Measurements from ENCODE around the gene CPEB1.

Gene CPEB1

GRCh38 chr15:82664021-82664420 is 16.9 kb upstream of the CPEB1 start:
- no peaks in the 10 kb centered on the region for H3K4me1 ChIP-seq (ENCODE audit: control insufficient read depth in 1 of 2, insufficient read depth in 2 of 2, low read length in 2 of 2)
- peaks cover 0 to 3% of the 10 kb centered on the region in 2 donors for H3K36me3 ChIP-seq (ENCODE audit: control insufficient read depth in 1 of 2, insufficient read depth in 2 of 2, low read length in 2 of 2)
- H3K4me3 ChIP-seq (ENCODE audit: low read depth in 1 of 2, low read length in 2 of 2) = no peak overlapping the region
- no peak overlapping the region for H3K27ac ChIP-seq (ENCODE audit: low read length)
- no peaks in the 10 kb centered on the region for H3K9me3 ChIP-seq (ENCODE audit: control insufficient read depth in 1 of 2, low read length in 2 of 2)
- no peaks in the 10 kb centered on the region for H3K27me3 ChIP-seq (ENCODE audit: low read depth, low read length)

GRCh38 chr15:82663186-82663600 is 16.0 kb upstream of the CPEB1 start:
- H3K27ac ChIP-seq (ENCODE audit: low read length) = no peak overlapping the region
- no peak overlapping the region for H3K4me3 ChIP-seq (ENCODE audit: low read depth in 1 of 2, low read length in 2 of 2)
- no peaks in the 10 kb centered on the region for H3K4me1 ChIP-seq (ENCODE audit: control insufficient read depth in 1 of 2, insufficient read depth in 2 of 2, low read length in 2 of 2)
- no peaks in the 10 kb centered on the region for H3K27me3 ChIP-seq (ENCODE audit: low read depth, low read length)
- H3K36me3 ChIP-seq (ENCODE audit: control insufficient read depth in 1 of 2, insufficient read depth in 2 of 2, low read length in 2 of 2) = peaks cover 0 to 8% of the 10 kb centered on the region in 2 donors
- no peaks in the 10 kb centered on the region for H3K9me3 ChIP-seq (ENCODE audit: control insufficient read depth in 1 of 2, low read length in 2 of 2)

DNA sequence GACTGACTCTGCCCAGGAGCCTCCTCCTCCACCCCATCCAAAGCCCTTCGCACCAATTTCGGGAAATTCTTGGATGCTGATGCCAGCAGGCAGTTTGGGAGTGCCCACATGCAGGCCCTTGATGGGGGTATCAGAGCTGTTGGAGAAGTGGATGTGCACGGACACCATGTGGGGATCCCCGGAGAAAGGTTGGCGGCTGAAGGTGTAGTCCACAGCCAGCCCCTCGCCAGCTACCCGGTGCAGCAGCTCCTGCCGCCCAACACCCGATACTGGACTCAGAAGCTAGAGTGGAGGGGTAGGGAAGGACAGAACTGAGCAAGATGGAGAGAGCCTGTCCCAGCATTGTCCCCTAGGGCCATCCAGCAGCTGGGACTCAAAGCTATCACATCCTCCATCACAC is 15.5 kb upstream of the CPEB1 start:
- Histone ChIP-seq H3K27ac (ENCODE audit: low read length) (no peak overlapping the region), H3K4me1 (ENCODE audit: control insufficient read depth in 1 of 2, insufficient read depth in 2 of 2, low read length in 2 of 2) (no peaks in the 10 kb centered on the region), H3K4me3 (ENCODE audit: low read depth in 1 of 2, low read length in 2 of 2) (no peak overlapping the region), H3K27me3 (ENCODE audit: low read depth, low read length) (no peaks in the 10 kb centered on the region), H3K9me3 (ENCODE audit: control insufficient read depth in 1 of 2, low read length in 2 of 2) (no peaks in the 10 kb centered on the region), H3K36me3 (ENCODE audit: control insufficient read depth in 1 of 2, insufficient read depth in 2 of 2, low read length in 2 of 2) (peaks cover 0 to 8% of the 10 kb centered on the region in 2 donors)

DNA sequence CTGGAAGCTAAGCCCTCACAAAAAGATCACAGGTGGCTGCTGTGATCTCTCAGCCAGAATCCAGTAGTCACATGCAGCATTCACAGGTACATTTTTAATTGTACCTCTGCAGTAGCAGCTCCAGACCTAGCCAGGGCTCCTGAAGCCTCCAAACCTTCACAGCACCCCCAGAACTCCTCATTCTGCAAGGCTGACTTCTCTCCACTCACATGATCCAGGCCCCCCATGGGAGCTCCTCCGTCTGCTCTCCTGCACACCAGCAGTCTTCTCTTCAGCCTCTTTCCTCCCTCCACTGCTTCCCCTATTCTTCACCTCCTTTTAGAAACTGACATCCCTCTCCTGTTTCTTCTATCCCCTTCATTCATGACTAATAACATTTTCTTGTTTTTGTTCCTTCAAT is 13.2 kb upstream of the CPEB1 start:
- H3K4me1 ChIP-seq (ENCODE audit: control insufficient read depth in 1 of 2, insufficient read depth in 2 of 2, low read length in 2 of 2) = no peaks in the 10 kb centered on the region
- no peak overlapping the region for H3K4me3 ChIP-seq (ENCODE audit: low read depth in 1 of 2, low read length in 2 of 2)
- H3K27ac ChIP-seq (ENCODE audit: low read length) = no peak overlapping the region
- no peaks in the 10 kb centered on the region for H3K9me3 ChIP-seq (ENCODE audit: control insufficient read depth in 1 of 2, low read length in 2 of 2)
- peaks cover 0 to 8% of the 10 kb centered on the region in 2 donors for H3K36me3 ChIP-seq (ENCODE audit: control insufficient read depth in 1 of 2, insufficient read depth in 2 of 2, low read length in 2 of 2)
- no peaks in the 10 kb centered on the region for H3K27me3 ChIP-seq (ENCODE audit: low read depth, low read length)

GRCh38 chr15:82656641-82657266 is 9.6 kb upstream of the CPEB1 start:
- Histone ChIP-seq H3K27me3 (ENCODE audit: low read depth, low read length) (no peaks in the 10 kb centered on the region), H3K36me3 (ENCODE audit: control insufficient read depth in 1 of 2, insufficient read depth in 2 of 2, low read length in 2 of 2) (peaks cover 0 to 8% of the 10 kb centered on the region in 2 donors), H3K4me3 (ENCODE audit: low read depth in 1 of 2, low read length in 2 of 2) (no peak overlapping the region), H3K27ac (ENCODE audit: low read length) (no peak overlapping the region), H3K9me3 (ENCODE audit: control insufficient read depth in 1 of 2, low read length in 2 of 2) (no peaks in the 10 kb centered on the region), H3K4me1 (ENCODE audit: control insufficient read depth in 1 of 2, insufficient read depth in 2 of 2, low read length in 2 of 2) (no peaks in the 10 kb centered on the region)

DNA sequence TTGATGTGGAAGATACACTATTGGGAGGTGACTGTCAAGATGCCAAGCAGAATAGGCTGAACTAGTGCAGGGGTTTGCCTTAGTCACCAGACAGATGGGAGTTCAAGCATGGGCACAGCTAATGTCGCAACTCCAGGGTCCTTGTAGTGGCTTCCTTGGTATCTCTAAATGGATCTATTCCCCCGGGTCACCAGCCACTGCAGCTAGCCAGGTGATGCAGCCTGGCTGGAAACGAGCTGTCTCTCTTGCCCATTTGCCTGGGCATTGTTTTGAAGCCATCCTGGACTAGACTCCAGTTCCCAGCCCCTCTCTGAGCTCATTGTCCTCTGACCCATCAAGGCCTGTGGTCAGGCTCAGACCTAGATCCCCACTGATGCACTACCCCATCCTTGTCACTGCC is 8.4 kb upstream of the CPEB1 start:
- H3K9me3 ChIP-seq (ENCODE audit: control insufficient read depth in 1 of 2, low read length in 2 of 2) = no peaks in the 10 kb centered on the region

DNA sequence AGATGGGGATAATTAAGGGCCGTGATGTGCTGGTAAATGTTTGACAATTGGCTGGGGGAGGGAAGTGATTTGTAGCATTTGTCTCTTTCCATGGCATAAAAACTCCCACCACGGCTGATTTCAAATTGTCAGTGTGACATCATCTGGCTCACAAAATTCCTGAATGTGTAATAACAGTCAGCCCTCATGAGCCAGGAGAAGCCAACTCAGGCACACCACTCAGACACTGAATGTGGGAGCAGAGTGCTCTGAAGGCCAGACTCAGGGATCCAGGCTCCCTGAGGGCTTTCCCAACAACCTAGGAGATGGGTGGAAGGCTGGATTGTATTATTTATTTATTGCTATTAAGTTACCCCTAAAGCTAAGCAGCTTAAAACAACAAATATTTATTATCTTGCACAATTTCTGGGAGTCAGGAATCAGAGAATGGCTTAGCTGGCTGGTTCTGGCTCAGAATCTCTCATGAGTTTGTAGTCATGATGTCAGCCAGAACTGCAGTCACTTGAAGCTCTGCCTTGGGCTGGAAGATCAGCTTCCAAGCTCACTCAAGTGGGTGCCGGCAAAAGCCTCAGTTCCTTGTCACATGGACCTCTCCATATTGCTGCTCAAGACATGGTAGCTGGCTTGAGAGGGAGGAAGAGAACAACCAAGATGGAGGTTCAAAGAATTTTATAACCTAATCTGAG is 6.5 kb upstream of the CPEB1 start:
- H3K4me3 ChIP-seq (ENCODE audit: low read depth in 1 of 2, low read length in 2 of 2) = no peak overlapping the region
- H3K36me3 ChIP-seq (ENCODE audit: control insufficient read depth in 1 of 2, insufficient read depth in 2 of 2, low read length in 2 of 2) = peaks cover 0 to 1% of the 10 kb centered on the region in 2 donors
- no peaks in the 10 kb centered on the region for H3K9me3 ChIP-seq (ENCODE audit: control insufficient read depth in 1 of 2, low read length in 2 of 2)
- no peaks in the 10 kb centered on the region for H3K4me1 ChIP-seq (ENCODE audit: control insufficient read depth in 1 of 2, insufficient read depth in 2 of 2, low read length in 2 of 2)
- H3K27ac ChIP-seq (ENCODE audit: low read length) = no peak overlapping the region
- no peaks in the 10 kb centered on the region for H3K27me3 ChIP-seq (ENCODE audit: low read depth, low read length)

More for the DNA sequence above, 8.4 kb upstream of the CPEB1 start:
- no peaks in the 10 kb centered on the region for H3K27me3 ChIP-seq (ENCODE audit: low read depth, low read length)
- no peak overlapping the region for H3K27ac ChIP-seq (ENCODE audit: low read length)
- H3K36me3 ChIP-seq (ENCODE audit: control insufficient read depth in 1 of 2, insufficient read depth in 2 of 2, low read length in 2 of 2) = peaks cover 0 to 8% of the 10 kb centered on the region in 2 donors
- H3K4me1 ChIP-seq (ENCODE audit: control insufficient read depth in 1 of 2, insufficient read depth in 2 of 2, low read length in 2 of 2) = no peaks in the 10 kb centered on the region
- no peak overlapping the region for H3K4me3 ChIP-seq (ENCODE audit: low read depth in 1 of 2, low read length in 2 of 2)

- Histone ChIP-seq H3K27ac (ENCODE audit: low read length) (no peak overlapping the region), H3K36me3 (ENCODE audit: control insufficient read depth in 1 of 2, insufficient read depth in 2 of 2, low read length in 2 of 2) (no peaks in the 10 kb centered on the region), H3K4me1 (ENCODE audit: control insufficient read depth in 1 of 2, insufficient read depth in 2 of 2, low read length in 2 of 2) (peaks cover 0 to 8% of the 10 kb centered on the region in 2 donors), H3K4me3 (ENCODE audit: low read depth in 1 of 2, low read length in 2 of 2) (no peak overlapping the region), H3K27me3 (ENCODE audit: low read depth, low read length) (peaks cover 3% of the 10 kb centered on the region), H3K9me3 (ENCODE audit: control insufficient read depth in 1 of 2, low read length in 2 of 2) (no peaks in the 10 kb centered on the region)
These were observed 4.5 kb upstream of the CPEB1 start for GRCh38 chr15:82651708-82652107.

DNA sequence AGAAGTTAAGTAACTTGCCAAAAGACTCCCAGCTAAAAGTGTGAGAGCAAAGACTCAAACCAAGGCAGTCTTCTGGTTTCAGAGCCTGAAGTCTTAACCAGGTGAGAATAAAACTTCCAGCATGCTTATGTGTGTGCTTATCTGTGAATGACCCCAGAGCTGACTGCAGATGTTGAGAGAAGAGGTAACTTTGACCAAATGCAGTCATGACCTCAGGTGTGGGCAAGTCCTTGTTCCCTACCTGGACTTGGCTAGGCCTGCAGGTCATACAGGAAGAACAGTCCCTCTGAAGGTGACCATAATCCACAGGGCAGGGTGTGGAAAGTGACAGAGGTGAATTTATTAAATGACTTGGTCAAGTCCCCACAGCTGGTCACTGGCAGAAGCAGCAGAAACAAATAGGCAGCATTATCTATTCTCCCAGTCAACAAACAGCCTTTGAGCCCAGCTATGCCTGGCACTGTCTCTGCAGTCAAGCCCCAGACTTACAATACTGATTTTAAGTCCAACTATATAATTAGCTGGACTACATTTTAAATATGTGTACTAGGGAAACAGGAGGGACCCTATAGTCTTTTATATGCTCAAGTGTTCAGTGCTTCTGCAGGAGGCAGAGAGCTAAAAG is 3.0 kb upstream of the CPEB1 start:
- Histone ChIP-seq H3K4me3 (ENCODE audit: low read depth in 1 of 2, low read length in 2 of 2) (no peak overlapping the region), H3K27ac (ENCODE audit: low read length) (no peak overlapping the region), H3K4me1 (ENCODE audit: control insufficient read depth in 1 of 2, insufficient read depth in 2 of 2, low read length in 2 of 2) (peaks cover 0 to 15% of the 10 kb centered on the region in 2 donors), H3K9me3 (ENCODE audit: control insufficient read depth in 1 of 2, low read length in 2 of 2) (no peaks in the 10 kb centered on the region), H3K27me3 (ENCODE audit: low read depth, low read length) (peaks cover 11% of the 10 kb centered on the region), H3K36me3 (ENCODE audit: control insufficient read depth in 1 of 2, insufficient read depth in 2 of 2, low read length in 2 of 2) (no peaks in the 10 kb centered on the region)

GRCh38 chr15:82649226-82649999 is 2.2 kb upstream of the CPEB1 start:
- Histone ChIP-seq H3K27me3 (ENCODE audit: low read depth, low read length) (peaks cover 18% of the 10 kb centered on the region), H3K4me3 (ENCODE audit: low read depth in 1 of 2, low read length in 2 of 2) (no peak overlapping the region), H3K4me1 (ENCODE audit: control insufficient read depth in 1 of 2, insufficient read depth in 2 of 2, low read length in 2 of 2) (peaks cover 0 to 15% of the 10 kb centered on the region in 2 donors), H3K9me3 (ENCODE audit: control insufficient read depth in 1 of 2, low read length in 2 of 2) (no peaks in the 10 kb centered on the region), H3K27ac (ENCODE audit: low read length) (no peak overlapping the region), H3K36me3 (ENCODE audit: control insufficient read depth in 1 of 2, insufficient read depth in 2 of 2, low read length in 2 of 2) (no peaks in the 10 kb centered on the region)
